Natural killer cell treated with Interleukin-12 subunit alpha and Interleukin-12 subunit beta and Interleukin-15 and Interleukin-18, amount 100 ng/mL, for 72 hours (primary cell): ENCODE measurements around the gene RPS6KA2. TPM values are rescaled to one million over a fixed set of nuclear protein-coding genes. Genes with fewer than 3 reads are reported as not detected.

Experiments used
- ATAC-seq, 2 donors: fragments of 150-1000 bp; cut with Tn5 transposase in 1 of 2; sonication (Bioruptor Pico), chemical (Tn5 transposase) in 1 of 2; 2 replicates each; pipeline ENCODE4 v1.10.0; 2021
- DNase-seq: peaks from one replicate; pipeline ENCODE4 v3.0.0; 2022; ENCODE audit warnings: low spot score
- H3K27ac Mint-ChIP-seq, 2 donors: 1 replicate in 1 of 2; 2 replicates in 1 of 2; pipeline ENCODE4 v1.8.0; 2022; ENCODE audit warnings: mixed read lengths in 2 of 2, mild to moderate bottlenecking in 1 of 2, moderate library complexity in 1 of 2
- H3K27me3 Mint-ChIP-seq, 2 donors: 1 replicate in 1 of 2; 2 replicates in 1 of 2; pipeline ENCODE4 v1.8.0; 2022; ENCODE audit warnings: mixed read lengths in 2 of 2
- H3K36me3 Mint-ChIP-seq: one replicate; pipeline ENCODE4 v1.8.0; 2022; ENCODE audit warnings: mixed read lengths
- H3K4me1 Mint-ChIP-seq, 2 donors: 1 replicate in 1 of 2; 2 replicates in 1 of 2; pipeline ENCODE4 v1.8.0; 2022; ENCODE audit warnings: low read depth in 2 of 2, mixed read lengths in 2 of 2, mild to moderate bottlenecking in 1 of 2
- H3K4me3 Mint-ChIP-seq: one replicate; pipeline ENCODE4 v1.8.0; 2022; ENCODE audit warnings: mixed read lengths
- H3K9me3 Mint-ChIP-seq: 2 replicates; pipeline ENCODE4 v1.8.0; 2022; ENCODE audit warnings: mixed read lengths
- total RNA-seq, 2 donors: library from RNA; stranded (reverse); gene quantifications; one replicate each; pipeline ENCODE4 v1.2.3, GENCODE V29; 2022

Gene RPS6KA2
- total RNA-seq, 2 donors from 2014 or later, result 2.8 to 3.8 TPM

- H3K4me3 Mint-ChIP-seq, result no peak overlapping the region
- no peak overlapping the region for H3K27ac Mint-ChIP-seq
- no peak for ATAC-seq
- H3K4me1 Mint-ChIP-seq, result peaks cover 3 to 4% of the 10 kb centered on the region in 2 donors
- DNase-seq, result no peak
- no peaks in the 10 kb centered on the region for H3K36me3 Mint-ChIP-seq
- H3K27me3 Mint-ChIP-seq, result peaks cover 6 to 21% of the 10 kb centered on the region in 2 donors
- H3K9me3 Mint-ChIP-seq, result no peaks in the 10 kb centered on the region
These were observed 155.2 kb downstream of the RPS6KA2 start for GRCh38 chr6:166471797-166472260.

DNA sequence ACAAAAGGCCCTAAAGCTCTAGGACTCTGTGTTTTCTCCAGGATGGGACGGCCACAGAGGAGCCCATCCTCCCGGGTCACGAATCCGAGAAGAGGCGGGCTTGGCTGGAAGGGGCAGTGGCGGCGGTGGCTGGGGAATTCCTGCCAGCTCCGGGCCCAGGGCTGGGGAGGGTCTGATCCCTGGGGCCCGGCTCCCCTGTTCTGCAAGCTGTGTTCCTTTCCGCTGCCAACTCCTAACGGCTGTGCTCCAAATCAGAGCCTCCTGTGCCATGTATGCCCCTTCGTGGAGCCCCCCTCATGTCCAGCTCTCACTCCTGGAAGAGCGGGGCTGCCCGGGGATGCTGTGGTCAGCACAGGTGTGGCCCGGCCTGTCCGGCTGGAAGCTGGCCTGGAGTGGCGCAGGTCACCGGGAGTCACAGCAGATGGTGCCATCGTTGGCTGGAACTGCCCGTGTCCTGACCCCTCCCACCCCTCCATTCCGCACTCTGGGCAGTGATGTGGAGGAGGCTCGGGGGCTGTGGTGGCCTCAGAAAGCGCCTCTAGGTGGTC, 156.1 kb downstream of the RPS6KA2 start:
- Mint-ChIP-seq H3K27me3 (peaks cover 11 to 23% of the 10 kb centered on the region in 2 donors), H3K36me3 (no peaks in the 10 kb centered on the region)
- ATAC-seq, result peak in 1 of 2 donors; percentile 16

GRCh38 chr6:166470029-166470862, 156.8 kb downstream of the RPS6KA2 start:
- H3K4me3 Mint-ChIP-seq, result no peak overlapping the region
- H3K9me3 Mint-ChIP-seq, result no peaks in the 10 kb centered on the region
- peaks cover 11 to 18% of the 10 kb centered on the region in 2 donors for H3K27me3 Mint-ChIP-seq
- H3K36me3 Mint-ChIP-seq, result no peaks in the 10 kb centered on the region
- H3K27ac Mint-ChIP-seq, result no peak overlapping the region
- ATAC-seq (no peak), DNase-seq (no peak)
- H3K4me1 Mint-ChIP-seq, result peaks cover 14 to 15% of the 10 kb centered on the region in 2 donors

More for the DNA sequence above, 156.1 kb downstream of the RPS6KA2 start:
- H3K4me1 Mint-ChIP-seq, result peaks cover 7 to 8% of the 10 kb centered on the region in 2 donors
- no peak for DNase-seq
- no peak overlapping the region for H3K4me3 Mint-ChIP-seq
- no peaks in the 10 kb centered on the region for H3K9me3 Mint-ChIP-seq
- no peak overlapping the region for H3K27ac Mint-ChIP-seq

DNA sequence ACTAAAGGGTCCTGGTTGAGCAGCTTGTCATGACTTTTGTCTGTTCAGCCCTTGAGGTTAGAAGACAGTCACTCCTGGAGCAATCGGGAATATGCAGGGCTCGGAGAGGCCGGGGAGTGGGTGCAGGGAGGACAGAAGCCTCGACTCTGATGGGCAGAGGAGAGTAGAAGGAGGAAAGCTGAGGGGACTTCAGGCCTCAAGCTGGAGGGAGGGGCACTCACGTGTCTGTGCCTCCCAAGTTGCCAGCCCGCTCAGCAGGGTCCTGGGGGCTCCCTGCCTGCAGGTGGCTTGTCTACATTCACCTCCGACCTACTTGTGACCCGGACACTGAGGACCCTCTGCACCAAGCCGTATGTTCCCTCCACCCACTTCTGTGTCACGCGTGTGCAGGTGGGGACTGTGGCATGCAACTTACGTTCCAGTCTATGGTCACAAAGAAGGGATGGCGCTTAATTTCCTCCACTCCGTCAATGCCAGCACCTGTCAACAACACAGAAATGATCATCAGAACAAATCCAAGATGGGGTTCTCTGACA, 157.6 kb downstream of the RPS6KA2 start:
- Mint-ChIP-seq H3K4me3 (no peak overlapping the region), H3K4me1 (peaks cover 18 to 20% of the 10 kb centered on the region in 2 donors), H3K27ac (no peak overlapping the region), H3K36me3 (no peaks in the 10 kb centered on the region), H3K9me3 (no peaks in the 10 kb centered on the region), H3K27me3 (peaks cover 11 to 13% of the 10 kb centered on the region in 2 donors)
- DNase-seq (no peak), ATAC-seq (no peak)

- Mint-ChIP-seq H3K36me3 (no peaks in the 10 kb centered on the region), H3K9me3 (no peaks in the 10 kb centered on the region), H3K27me3 (peaks cover 11% of the 10 kb centered on the region in 2 donors), H3K4me1 (peaks cover 18 to 20% of the 10 kb centered on the region in 2 donors), H3K27ac (no peak overlapping the region), H3K4me3 (no peak overlapping the region)
- ATAC-seq (no peak), DNase-seq (no peak)
These were observed 159.5 kb downstream of the RPS6KA2 start for GRCh38 chr6:166467436-166468000.

- ATAC-seq, result peak in 1 of 2 donors; percentile 47
- no peaks in the 10 kb centered on the region for H3K9me3 Mint-ChIP-seq
- no peak for DNase-seq
- peaks cover 18 to 20% of the 10 kb centered on the region in 2 donors for H3K4me1 Mint-ChIP-seq
- H3K36me3 Mint-ChIP-seq, result no peaks in the 10 kb centered on the region
- no peak overlapping the region for H3K27ac Mint-ChIP-seq
- peaks cover 11% of the 10 kb centered on the region in 2 donors for H3K27me3 Mint-ChIP-seq
- peak overlapping the region; percentile 2 for H3K4me3 Mint-ChIP-seq
These were observed 160.6 kb downstream of the RPS6KA2 start for GRCh38 chr6:166466178-166467122.

- Mint-ChIP-seq H3K4me1 (peaks cover 18 to 20% of the 10 kb centered on the region in 2 donors), H3K4me3 (no peak overlapping the region), H3K27ac (no peak overlapping the region), H3K27me3 (peaks cover 8 to 11% of the 10 kb centered on the region in 2 donors), H3K36me3 (no peaks in the 10 kb centered on the region), H3K9me3 (no peaks in the 10 kb centered on the region)
- no peak for DNase-seq
- no peak for ATAC-seq
These were observed 161.4 kb downstream of the RPS6KA2 start for GRCh38 chr6:166465671-166466087.

- H3K36me3 Mint-ChIP-seq, result no peaks in the 10 kb centered on the region
- H3K4me3 Mint-ChIP-seq, result no peak overlapping the region
- no peak for DNase-seq
- H3K9me3 Mint-ChIP-seq, result no peaks in the 10 kb centered on the region
- no peak overlapping the region for H3K27ac Mint-ChIP-seq
- ATAC-seq, result no peak
- H3K27me3 Mint-ChIP-seq, result peaks cover 8 to 11% of the 10 kb centered on the region in 2 donors
- H3K4me1 Mint-ChIP-seq, result peaks cover 18 to 20% of the 10 kb centered on the region in 2 donors
These were observed 162.1 kb downstream of the RPS6KA2 start for GRCh38 chr6:166465003-166465399.

- H3K27ac Mint-ChIP-seq, result no peak overlapping the region
- peaks cover 18 to 20% of the 10 kb centered on the region in 2 donors for H3K4me1 Mint-ChIP-seq
- no peak for DNase-seq
- no peaks in the 10 kb centered on the region for H3K36me3 Mint-ChIP-seq
- H3K9me3 Mint-ChIP-seq, result no peaks in the 10 kb centered on the region
- H3K4me3 Mint-ChIP-seq, result no peak overlapping the region
- no peak for ATAC-seq
- H3K27me3 Mint-ChIP-seq, result peaks cover 8 to 11% of the 10 kb centered on the region in 2 donors
These were observed 162.7 kb downstream of the RPS6KA2 start for GRCh38 chr6:166464068-166465002.

DNA sequence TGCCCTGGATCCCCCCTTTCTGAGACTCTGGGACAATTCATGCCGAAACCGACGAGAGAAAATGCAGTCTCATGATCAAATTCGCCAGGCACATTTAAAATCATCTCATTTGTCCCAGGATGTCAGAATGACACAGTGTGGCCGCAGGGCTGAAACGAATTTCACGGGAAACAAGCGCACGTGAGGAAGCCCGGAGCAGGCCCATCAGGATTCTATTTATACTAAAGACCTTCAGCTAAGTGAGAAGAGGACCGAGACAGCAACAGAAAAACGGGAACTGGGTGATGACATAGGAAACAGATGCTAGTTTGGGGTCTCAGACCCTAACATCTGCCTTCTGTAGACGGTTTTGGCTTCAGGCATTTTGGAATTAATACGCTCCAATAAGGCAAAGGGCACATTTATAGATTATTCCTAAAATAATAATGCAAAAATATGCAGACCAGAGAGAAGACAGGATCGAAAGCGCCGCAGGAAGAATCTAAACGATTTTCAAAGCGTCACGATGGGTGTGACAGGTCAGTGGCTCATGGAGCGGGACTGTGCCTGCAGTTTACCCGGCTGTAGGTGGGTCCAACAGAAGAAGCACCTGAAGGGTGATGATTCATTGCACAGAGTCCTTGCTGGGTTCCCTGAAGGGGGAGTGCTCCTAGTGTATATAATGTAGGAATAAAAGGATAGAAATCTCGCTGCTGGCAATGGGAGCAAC, 163.5 kb downstream of the RPS6KA2 start:
- H3K4me1 Mint-ChIP-seq, result peaks cover 18 to 20% of the 10 kb centered on the region in 2 donors
- no peak overlapping the region for H3K4me3 Mint-ChIP-seq
- no peak overlapping the region for H3K27ac Mint-ChIP-seq
- no peaks in the 10 kb centered on the region for H3K9me3 Mint-ChIP-seq
- no peak for DNase-seq
- peaks cover 8 to 11% of the 10 kb centered on the region in 2 donors for H3K27me3 Mint-ChIP-seq
- ATAC-seq, result no peak
- H3K36me3 Mint-ChIP-seq, result no peaks in the 10 kb centered on the region

GRCh38 chr6:166462461-166463135, 164.5 kb downstream of the RPS6KA2 start:
- Mint-ChIP-seq H3K4me1 (peaks cover 18 to 20% of the 10 kb centered on the region in 2 donors), H3K27ac (no peak overlapping the region), H3K36me3 (no peaks in the 10 kb centered on the region)

More at GRCh38 chr6:166462461-166463135, 164.5 kb downstream of the RPS6KA2 start:
- DNase-seq, result no peak
- Mint-ChIP-seq H3K4me3 (no peak overlapping the region), H3K9me3 (no peaks in the 10 kb centered on the region), H3K27me3 (peaks cover 8 to 11% of the 10 kb centered on the region in 2 donors)
- no peak for ATAC-seq
